WERI-Rb-1 (cell line): ENCODE results near the gene IFFO2.
A peak's percentile ranks its signal among the peaks of the same experiment; 100 is the strongest.

ENCODE experiments used
- DNase-seq: peaks from one replicate; pipeline ENCODE4 v3.0.0-alpha.2; 2020
- H3K27ac ChIP-seq: fragments of 250-450 bp; sonication (Bioruptor Pico); 2 replicates; pipeline ENCODE4 v1.5.1; 2020; ENCODE audit warnings: mild to moderate bottlenecking, moderate library complexity
- H3K27me3 ChIP-seq: fragments of 250-450 bp; sonication (Bioruptor Pico); 2 replicates; pipeline ENCODE4 v1.5.1; 2021; ENCODE audit warnings: mild to moderate bottlenecking, low read depth, moderate library complexity; ENCODE audit not compliant: insufficient read depth, severe bottlenecking
- H3K36me3 ChIP-seq: fragments of 250-450 bp; sonication (Bioruptor Pico); 2 replicates; pipeline ENCODE4 v1.5.1; 2020; ENCODE audit warnings: mild to moderate bottlenecking, moderate library complexity
- H3K4me3 ChIP-seq: 2 replicates; pipeline ENCODE4 v1.5.1; 2011; ENCODE audit warnings: low read depth, mild to moderate bottlenecking, control low read depth, low read length
- H3K9me3 ChIP-seq: fragments of 250-450 bp; sonication (Bioruptor Pico); 2 replicates; pipeline ENCODE4 v1.5.1; 2021; ENCODE audit warnings: mild to moderate bottlenecking, moderate library complexity; ENCODE audit not compliant: severe bottlenecking
- CTCF ChIP-seq: IDR thresholded peaks from 2 replicates; pipeline ENCODE4 v1.5.1; 2011; ENCODE audit warnings: low read depth, mild to moderate bottlenecking, control low read depth, inconsistent platforms, low read length

Gene IFFO2

GRCh38 chr1:18885311-18886002, 71.0 kb downstream of the IFFO2 start:
- no peak overlapping the region for H3K4me3 ChIP-seq
- DNase-seq, result no peak
- no peak overlapping the region for H3K27ac ChIP-seq
- no peaks in the 10 kb centered on the region for H3K9me3 ChIP-seq
- H3K27me3 ChIP-seq, result no peaks in the 10 kb centered on the region
- TF ChIP-seq CTCF, result no peak
- no peaks in the 10 kb centered on the region for H3K36me3 ChIP-seq

- no peak for DNase-seq
- no peak for TF ChIP-seq CTCF
- no peak overlapping the region for H3K27ac ChIP-seq
- no peaks in the 10 kb centered on the region for H3K36me3 ChIP-seq
- no peaks in the 10 kb centered on the region for H3K9me3 ChIP-seq
- no peaks in the 10 kb centered on the region for H3K27me3 ChIP-seq
- H3K4me3 ChIP-seq, result no peak overlapping the region
Observed at GRCh38 chr1:18884727-18885126, 71.7 kb downstream of the IFFO2 start.

DNA sequence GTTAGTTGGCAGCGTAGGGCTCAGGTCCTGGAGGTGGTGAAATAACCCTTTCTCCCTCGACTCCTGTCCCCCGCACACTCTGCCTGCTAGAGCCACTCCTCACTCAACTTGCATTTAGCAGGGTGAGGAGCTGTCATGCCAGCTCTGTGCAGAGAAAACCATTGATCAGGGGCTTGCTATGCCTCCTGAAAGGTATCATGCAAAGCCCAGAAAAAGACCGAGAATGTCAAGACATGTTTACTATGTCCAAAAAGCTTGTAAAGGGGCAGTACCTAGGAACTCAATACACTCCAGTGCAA, 72.1 kb downstream of the IFFO2 start:
- H3K9me3 ChIP-seq, result no peaks in the 10 kb centered on the region
- no peak for TF ChIP-seq CTCF
- H3K27me3 ChIP-seq, result no peaks in the 10 kb centered on the region
- no peak for DNase-seq
- no peaks in the 10 kb centered on the region for H3K36me3 ChIP-seq
- no peak overlapping the region for H3K27ac ChIP-seq
- no peak overlapping the region for H3K4me3 ChIP-seq

GRCh38 chr1:18883636-18884418, 72.6 kb downstream of the IFFO2 start:
- H3K4me3 ChIP-seq, result no peak overlapping the region
- no peak overlapping the region for H3K27ac ChIP-seq
- H3K36me3 ChIP-seq, result no peaks in the 10 kb centered on the region
- H3K9me3 ChIP-seq, result no peaks in the 10 kb centered on the region
- H3K27me3 ChIP-seq, result no peaks in the 10 kb centered on the region
- TF ChIP-seq CTCF, result peak; percentile 96
- DNase-seq, result peak; percentile 84

DNA sequence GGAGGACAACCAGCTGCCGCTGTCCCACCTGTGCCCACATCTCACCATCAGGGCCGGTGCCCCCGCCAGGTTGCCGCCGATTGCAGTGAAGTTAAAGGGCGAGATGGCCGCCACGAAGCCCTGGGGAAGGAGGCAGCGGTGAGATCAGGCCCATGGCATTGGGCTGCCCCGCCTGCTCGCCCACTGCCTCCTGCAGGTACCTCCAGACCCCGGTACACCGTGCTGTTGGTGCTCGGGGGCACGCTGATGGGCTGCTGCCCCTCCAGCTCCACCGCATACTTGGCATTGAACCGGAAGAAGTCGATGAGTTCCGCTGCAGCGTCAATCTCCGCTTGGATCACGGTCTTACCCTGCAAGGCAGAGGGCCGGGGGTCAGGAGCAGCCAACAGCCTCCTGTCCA, 73.4 kb downstream of the IFFO2 start:
- no peaks in the 10 kb centered on the region for H3K27me3 ChIP-seq
- TF ChIP-seq CTCF, result no peak
- H3K36me3 ChIP-seq, result no peaks in the 10 kb centered on the region
- no peak for DNase-seq
- no peaks in the 10 kb centered on the region for H3K9me3 ChIP-seq
- H3K4me3 ChIP-seq, result no peak overlapping the region
- no peak overlapping the region for H3K27ac ChIP-seq
